ENCODE results near the gene IGFBP2. TPM values are rescaled to one million over a fixed set of nuclear protein-coding genes. Genes with fewer than 3 reads are reported as not detected.

The IGFBP2 gene
- total and polyA plus RNA-seq, 2 of the 8 experiments (the other 6 are each of a cell fraction or from before 2014, with no cell fraction given): 326 to 782 TPM

GRCh38 chr2:216606551-216607276 lies 26.5 kb upstream of the IGFBP2 start (continued):
- TF ChIP-seq, protein P1, sequence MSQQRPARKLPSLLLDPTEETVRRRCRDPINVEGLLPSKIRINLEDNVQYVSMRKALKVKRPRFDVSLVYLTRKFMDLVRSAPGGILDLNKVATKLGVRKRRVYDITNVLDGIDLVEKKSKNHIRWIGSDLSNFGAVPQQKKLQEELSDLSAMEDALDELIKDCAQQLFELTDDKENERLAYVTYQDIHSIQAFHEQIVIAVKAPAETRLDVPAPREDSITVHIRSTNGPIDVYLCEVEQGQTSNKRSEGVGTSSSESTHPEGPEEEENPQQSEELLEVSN (IDR thresholded peaks at IDR 0.05): peak; percentile 89
- TF ChIP-seq RFX5 (IDR thresholded peaks at IDR 0.05; ENCODE audit: borderline replicate concordance, low read depth, low read length) (no peak), POLR2AphosphoS5 (IDR thresholded peaks at IDR 0.05; ENCODE audit: low read depth, low read length) (no peak; the same call in 1 of the 2 replicates), SIRT6 (IDR thresholded peaks at IDR 0.05; ENCODE audit: low read length) (no peak), BCL11A (IDR thresholded peaks at IDR 0.05; ENCODE audit: low read depth in 2 of 2, low read length in 2 of 2) (no peak), EZH2 (IDR thresholded peaks at IDR 0.05; ENCODE audit: low read depth, low read length, severe bottlenecking) (no peak), CTCF (IDR thresholded peaks at IDR 0.05; ENCODE audit: control extremely low read depth in 1 of 3, insufficient read depth in 1 of 3, low read depth in 1 of 3, low read length in 3 of 3) (no peak), HDAC6 (IDR thresholded peaks at IDR 0.05; ENCODE audit: low read depth, low read length) (no peak), EGR1 (IDR thresholded peaks at IDR 0.05; ENCODE audit: borderline replicate concordance, low read depth, low read length) (peak; percentile 72; the same call in 1 of the 2 replicates), RBBP5 (IDR thresholded peaks at IDR 0.05; ENCODE audit: borderline replicate concordance, low read depth, low read length) (0 out of 2 replicates have a peak, but pooled peaks have one; percentile 35), SP4 (IDR thresholded peaks at IDR 0.05; ENCODE audit: low read length) (no peak), JUN (IDR thresholded peaks at IDR 0.05; ENCODE audit: low read depth, low read length) (no peak), EP300 (IDR thresholded peaks at IDR 0.05; ENCODE audit: borderline replicate concordance in 1 of 2, low read depth in 2 of 2, low read length in 2 of 2) (no peak), MAFK (IDR thresholded peaks at IDR 0.05; ENCODE audit: low read depth, low read length) (no peak), BRCA1 (IDR thresholded peaks at IDR 0.05; ENCODE audit: low read depth, low read length) (no peak), CBX8 (IDR thresholded peaks at IDR 0.05; ENCODE audit: borderline replicate concordance, low read depth, low read length) (no peak), GABPA (IDR thresholded peaks at IDR 0.05; ENCODE audit: borderline replicate concordance, insufficient read depth, low read length) (no peak), NANOG (IDR thresholded peaks at IDR 0.05; ENCODE audit: insufficient read depth, low read depth, low read length, poor library complexity, severe bottlenecking) (no peak), CBX5 (IDR thresholded peaks at IDR 0.05; ENCODE audit: low read depth, low read length) (no peak), MAX (IDR thresholded peaks at IDR 0.05) (peak; percentile 81; the same call in 1 of the 2 replicates), TCF12 (IDR thresholded peaks at IDR 0.05; ENCODE audit: low read depth, low read length) (peak; percentile 72)

Measured in H1 (cell line).